SU-DHL-6 (cell line): ENCODE data around the gene CHRM2.

ENCODE experiments used
- H2AFZ ChIP-seq: fragments of 200-600 bp; sonication (generic); 2 replicates; pipeline ENCODE4 v1.6.1; 2014; ENCODE audit warnings: low read depth, mild to moderate bottlenecking, moderate library complexity, mixed read lengths, antibody characterized with exemption, low read length; ENCODE audit not compliant: severe bottlenecking
- H3F3A ChIP-seq: fragments of 200-600 bp; shearing (Covaris generic); 2 replicates; pipeline ENCODE4 v1.6.0; 2016; ENCODE audit warnings: antibody characterized with exemption, mild to moderate bottlenecking; ENCODE audit not compliant: insufficient read depth
- H3K27ac ChIP-seq: fragments of 200-600 bp; sonication (generic); 2 replicates; pipeline ENCODE4 v1.5.1; 2016; ENCODE audit warnings: low read depth, mild to moderate bottlenecking, low read length, moderate library complexity, mixed read lengths
- H3K27me3 ChIP-seq: fragments of 200-600 bp; sonication (generic), shearing (Covaris generic); 2 replicates; pipeline ENCODE4 v1.6.0; 2014; ENCODE audit warnings: mild to moderate bottlenecking, low read length
- H3K36me3 ChIP-seq: fragments of 200-600 bp; sonication (generic); 2 replicates; pipeline ENCODE4 v1.6.1; 2014; ENCODE audit warnings: mild to moderate bottlenecking, low read length, mixed read lengths
- H3K4me2 ChIP-seq: fragments of 300-600, 200-600 bp; shearing (Covaris generic), sonication (generic); 2 replicates; pipeline ENCODE4 v1.6.0; 2014; ENCODE audit warnings: low read length, low read depth, mild to moderate bottlenecking; ENCODE audit not compliant: poor library complexity, severe bottlenecking
- H3K4me3 ChIP-seq: fragments of 200-600 bp; sonication (generic); 2 replicates; pipeline ENCODE4 v1.5.1; 2014; ENCODE audit warnings: antibody characterized with exemption, low read length, mild to moderate bottlenecking, mixed read lengths; ENCODE audit not compliant: insufficient read depth, poor library complexity, severe bottlenecking
- H3K79me2 ChIP-seq: fragments of 200-600 bp; sonication (generic); 2 replicates; pipeline ENCODE4 v1.6.1; 2014; ENCODE audit warnings: mild to moderate bottlenecking, low read length, moderate library complexity; ENCODE audit not compliant: insufficient read depth
- H3K9ac ChIP-seq: fragments of 200-600 bp; sonication (generic); 2 replicates; pipeline ENCODE4 v1.7.0; 2014; ENCODE audit warnings: mild to moderate bottlenecking, low read length
- H3K9me2 ChIP-seq: fragments of 200-600 bp; sonication (generic); replicated peaks from 2 replicates; pipeline ENCODE4 v1.6.1; 2014; ENCODE audit warnings: low read length; ENCODE audit not compliant: insufficient read depth
- H3K9me3 ChIP-seq: fragments of 200-600 bp; sonication (generic); 2 replicates; pipeline ENCODE4 v1.6.1; 2014; ENCODE audit warnings: low read length, mixed read lengths; ENCODE audit not compliant: insufficient read depth
- H4K20me1 ChIP-seq: fragments of 200-600 bp; sonication (generic); 2 replicates; pipeline ENCODE4 v1.6.1; 2014; ENCODE audit warnings: low read depth, mild to moderate bottlenecking, antibody characterized with exemption, low read length, moderate library complexity, mixed read lengths
- CTCF ChIP-seq: fragments of 200-600 bp; sonication (generic); IDR thresholded peaks from one replicate; pipeline ENCODE4 v1.5.1; 2017; ENCODE audit warnings: antibody characterized with exemption, mild to moderate bottlenecking, low read length, moderate library complexity; ENCODE audit not compliant: insufficient read depth, poor library complexity, severe bottlenecking
- EZH2phosphoT487 ChIP-seq: fragments of 200-600 bp; sonication (generic), shearing (Covaris generic); conservative IDR thresholded peaks from 2 replicates; pipeline ENCODE4 v1.6.1; 2018; ENCODE audit warnings: mild to moderate bottlenecking, antibody characterized with exemption, low read length, moderate library complexity, mixed read lengths

CHRM2 gene

GRCh38 chr7:136966825-136967224 lies 98.4 kb downstream of the CHRM2 start:
- no peaks in the 10 kb centered on the region for H4K20me1 ChIP-seq
- no peaks in the 10 kb centered on the region for H3K27me3 ChIP-seq
- H3K79me2 ChIP-seq, result no peaks in the 10 kb centered on the region
- H3K9me2 ChIP-seq, result no peaks in the 10 kb centered on the region
- no peaks in the 10 kb centered on the region for H3K9me3 ChIP-seq
- no peaks in the 10 kb centered on the region for H3F3A ChIP-seq
- H3K36me3 ChIP-seq, result no peaks in the 10 kb centered on the region
- TF ChIP-seq EZH2phosphoT487 (no peak), CTCF (no peak)
- H3K27ac ChIP-seq, result no peak overlapping the region
- no peak overlapping the region for H3K9ac ChIP-seq
- H3K4me2 ChIP-seq, result no peak overlapping the region
- H2AFZ ChIP-seq, result no peak overlapping the region
- H3K4me3 ChIP-seq, result no peak overlapping the region

- Histone ChIP-seq H3K27me3 (no peaks in the 10 kb centered on the region), H3K9ac (no peak overlapping the region), H3K4me2 (no peak overlapping the region), H3K36me3 (no peaks in the 10 kb centered on the region), H2AFZ (no peak overlapping the region), H3K9me2 (no peaks in the 10 kb centered on the region), H3F3A (no peaks in the 10 kb centered on the region), H3K79me2 (no peaks in the 10 kb centered on the region), H3K4me3 (no peak overlapping the region), H3K27ac (no peak overlapping the region), H3K9me3 (no peaks in the 10 kb centered on the region), H4K20me1 (no peaks in the 10 kb centered on the region)
- TF ChIP-seq CTCF (no peak), EZH2phosphoT487 (no peak)
Observed at GRCh38 chr7:136969761-136970160, 101.3 kb downstream of the CHRM2 start.

- H3K36me3 ChIP-seq, result no peaks in the 10 kb centered on the region
- no peaks in the 10 kb centered on the region for H4K20me1 ChIP-seq
- H3F3A ChIP-seq, result no peaks in the 10 kb centered on the region
- H3K9me2 ChIP-seq, result no peaks in the 10 kb centered on the region
- no peaks in the 10 kb centered on the region for H3K9me3 ChIP-seq
- TF ChIP-seq CTCF, result no peak
- TF ChIP-seq EZH2phosphoT487, result no peak
- no peak overlapping the region for H3K9ac ChIP-seq
- H2AFZ ChIP-seq, result no peak overlapping the region
- no peak overlapping the region for H3K4me3 ChIP-seq
- no peak overlapping the region for H3K27ac ChIP-seq
- no peaks in the 10 kb centered on the region for H3K27me3 ChIP-seq
- H3K79me2 ChIP-seq, result no peaks in the 10 kb centered on the region
- H3K4me2 ChIP-seq, result no peak overlapping the region
Observed at GRCh38 chr7:136971776-136972175, 103.3 kb downstream of the CHRM2 start.
